HepG2 (cell line): ENCODE measurements around the gene TNP2. TPM values are rescaled to one million over a fixed set of nuclear protein-coding genes. Genes with fewer than 3 reads are reported as not detected.

Experiments
- ATF1 ChIP-seq: IDR thresholded peaks from 2 replicates; pipeline ENCODE4 v1.6.1; 2016; ENCODE audit warnings: mild to moderate bottlenecking, control low read depth
- EP300 ChIP-seq, 3 experiments: sonication (generic) in 1 of 3; formaldehyde crosslinking in 1 of 3; IDR thresholded peaks; 2 replicates each; pipeline versions ENCODE4 v1.5.1 to v1.6.1; 2011 to 2020; ENCODE audit warnings: low read depth in 2 of 3, low read length in 2 of 3, borderline replicate concordance in 1 of 3, improper control_type of control experiment in 1 of 3, mild to moderate bottlenecking in 1 of 3, missing genetic modification reagents in 1 of 3, moderate library complexity in 1 of 3
- FOXA3 ChIP-seq: IDR thresholded peaks from 2 replicates; pipeline ENCODE4 v1.6.1; 2016; ENCODE audit warnings: missing genetic modification reagents, missing compliant biosample characterization
- LRRFIP1 ChIP-seq: sonication (generic); formaldehyde crosslinking; conservative IDR thresholded peaks from 2 replicates; pipeline ENCODE4 v1.4.0; 2020; ENCODE audit warnings: missing genetic modification reagents
- MED1 ChIP-seq: sonication (generic); formaldehyde crosslinking; IDR thresholded peaks from 2 replicates; pipeline ENCODE4 v1.4.0; 2020; ENCODE audit warnings: missing genetic modification reagents
- MTF1 ChIP-seq: sonication (generic); formaldehyde crosslinking; IDR thresholded peaks from 2 replicates; pipeline ENCODE4 v1.5.0; 2020; ENCODE audit warnings: missing genetic modification reagents
- NFE2 ChIP-seq: sonication (generic); formaldehyde crosslinking; IDR thresholded peaks from 2 replicates; pipeline ENCODE4 v1.4.0; 2020; ENCODE audit warnings: missing genetic modification reagents
- NFRKB ChIP-seq: fragments of 450-650 bp; IDR thresholded peaks from 2 replicates; pipeline ENCODE4 v1.6.1; 2017
- NPAS2 ChIP-seq: sonication (generic); formaldehyde crosslinking; IDR thresholded peaks from 2 replicates; pipeline ENCODE4 v1.8.0; 2022; ENCODE audit warnings: mild to moderate bottlenecking, missing genetic modification reagents, borderline replicate concordance
- NR2F6 ChIP-seq, 2 experiments: IDR thresholded peaks; 2 replicates each; pipeline ENCODE4 v1.6.1; 2016; ENCODE audit warnings: antibody characterized with exemption in 1 of 2, mild to moderate bottlenecking in 1 of 2
- RFX3 ChIP-seq: IDR thresholded peaks from 2 replicates; pipeline ENCODE4 v1.6.1; 2016; ENCODE audit warnings: missing biosample characterization, missing genetic modification reagents
- RNF219 ChIP-seq: sonication (generic); formaldehyde crosslinking; IDR thresholded peaks from 2 replicates; pipeline ENCODE4 v1.5.0; 2020; ENCODE audit warnings: mild to moderate bottlenecking, missing genetic modification reagents
- RXRA ChIP-seq: sonication (generic); formaldehyde crosslinking; IDR thresholded peaks from 2 replicates; pipeline ENCODE4 v1.5.1; 2020; ENCODE audit warnings: missing genetic modification reagents
- SKI ChIP-seq: fragments of 450-650 bp; IDR thresholded peaks from one replicate; pipeline ENCODE4 v1.6.1; 2018; ENCODE audit warnings: mild to moderate bottlenecking; ENCODE audit not compliant: partially characterized antibody
- SMARCC2 ChIP-seq: fragments of 450-650 bp; IDR thresholded peaks from 2 replicates; pipeline ENCODE4 v1.6.1; 2017; ENCODE audit warnings: antibody characterized with exemption, mild to moderate bottlenecking
- SRF ChIP-seq: IDR thresholded peaks from 2 replicates; pipeline ENCODE4 v1.6.1; 2011; ENCODE audit warnings: mild to moderate bottlenecking, low read depth, low read length, moderate library complexity
- ZBTB4 ChIP-seq: sonication (generic); formaldehyde crosslinking; IDR thresholded peaks from 2 replicates; pipeline ENCODE4 v1.4.0; 2020; ENCODE audit warnings: missing genetic modification reagents, mild to moderate bottlenecking, borderline replicate concordance
- ZFY ChIP-seq: sonication (generic); formaldehyde crosslinking; IDR thresholded peaks from 2 replicates; pipeline ENCODE4 v1.4.0; 2020; ENCODE audit warnings: missing genetic modification reagents
- ZNF720 ChIP-seq: sonication (generic); formaldehyde crosslinking; IDR thresholded peaks from 2 replicates; pipeline ENCODE4 v1.4.0; 2020; ENCODE audit warnings: missing genetic modification reagents
- ZNF740 ChIP-seq: sonication (generic); formaldehyde crosslinking; IDR thresholded peaks from 2 replicates; pipeline ENCODE4 v1.4.0; 2020; ENCODE audit warnings: missing genetic modification reagents
- ZNF784 ChIP-seq: sonication (generic); formaldehyde crosslinking; IDR thresholded peaks from 2 replicates; pipeline ENCODE4 v1.5.1; 2020; ENCODE audit warnings: missing genetic modification reagents, mild to moderate bottlenecking, borderline replicate concordance
- polyA plus RNA-seq, 8 experiments: library from polyadenylated mRNA; depleted of rRNA in 3 of 8; stranded (reverse) in 7 of 8; unstranded in 1 of 8; fragments of >200 nt; fragmentation: Illumina TruSeq in 4 of 8; extraction: Trizol in 4 of 8; gene quantifications; 2 replicates each; pipeline versions ENCODE4 v1.2.1 to v1.2.3, GENCODE V29; 2011 to 2016; ENCODE audit warnings: low read depth in 4 of 8, missing spikeins in 1 of 8, mixed read lengths in 1 of 8; ENCODE audit not compliant: insufficient read depth in 1 of 8
- total RNA-seq, 5 experiments: library from RNA; depleted of rRNA; stranded (reverse); fragments of >200 nt; fragmentation: Illumina TruSeq; extraction: Trizol; gene quantifications; 2 replicates each; pipeline ENCODE4 v1.2.3, GENCODE V29; 2016; ENCODE audit warnings: low read depth in 1 of 5

The TNP2 gene
- total and polyA plus RNA-seq, 2 of the 13 experiments (the other 11 are each of a cell fraction or from before 2014, with no cell fraction given): not detected

GRCh38 chr16:11224096-11224893 is 44.8 kb downstream of the TNP2 start (continued):
- TF ChIP-seq ZBTB4 (CRISPR knock-in tag): no peak
- TF ChIP-seq EP300 (IDR thresholded peaks at IDR 0.05; ENCODE audit: low read depth in 2 of 2, low read length in 2 of 2): 0 out of 4 replicates have a peak, but pooled peaks of 1 of the 2 experiments have one; percentile 11
- no peak for TF ChIP-seq EP300 (CRISPR knock-in tag; IDR thresholded peaks at IDR 0.05; ENCODE audit: borderline replicate concordance)
- TF ChIP-seq ZNF740: no peak
- TF ChIP-seq RFX3 (CRISPR knock-in tag): no peak
- TF ChIP-seq NPAS2 (CRISPR knock-in tag): no peak
- no peak for TF ChIP-seq MTF1 (CRISPR knock-in tag)
- peak; percentile 25 for TF ChIP-seq SKI
- TF ChIP-seq SMARCC2: no peak
- no peak for TF ChIP-seq ZNF784
- TF ChIP-seq FOXA3 (CRISPR knock-in tag): peak; percentile 31; the same call in 1 of the 2 replicates
- TF ChIP-seq NFE2 (CRISPR knock-in tag): no peak
- TF ChIP-seq SRF: no peak
- TF ChIP-seq MED1 (CRISPR knock-in tag): peak; percentile 59
- TF ChIP-seq NFRKB: no peak
- TF ChIP-seq ATF1: no peak
- peak; percentile 84 for TF ChIP-seq RXRA (CRISPR knock-in tag)
- TF ChIP-seq LRRFIP1: no peak
- TF ChIP-seq ZNF720: no peak
- TF ChIP-seq NR2F6 (IDR thresholded peaks at IDR 0.05): peak; percentile 52; the same call in 1 of the 2 replicates
- TF ChIP-seq NR2F6 (CRISPR knock-in tag; IDR thresholded peaks at IDR 0.05): peak; percentile 87
- TF ChIP-seq ZFY (CRISPR knock-in tag): peak; percentile 47
- no peak for TF ChIP-seq RNF219 (CRISPR knock-in tag)
